Measurements from ENCODE around the gene NDE1.
"Not testable (repeated sequence)": the region's sequence is repeated elsewhere in the genome, so short reads cannot be mapped to it uniquely, and the experiment has no call there.

NDE1 gene

GRCh38 chr16:15671530-15672117, 21.6 kb downstream of the NDE1 start:
- Histone ChIP-seq H3K4me2 (ENCODE audit: insufficient read depth, low read length, poor library complexity, severe bottlenecking) (no peak overlapping the region), H4K91ac (ENCODE audit: low read depth, low read length, poor library complexity) (no peak overlapping the region), H3K18ac (ENCODE audit: low read length) (no peak overlapping the region), H3K14ac (ENCODE audit: low read length) (no peak overlapping the region), H3K27me3 (ENCODE audit: control insufficient read depth in 3 of 3, insufficient read depth in 3 of 3, low read depth in 1 of 3, low read length in 3 of 3) (no peaks in the 10 kb centered on the region), H3K9me3 (replicated peaks in 1 of 2; ENCODE audit: control insufficient read depth in 2 of 2, insufficient read depth in 1 of 2, low read depth in 1 of 2, low read length in 2 of 2) (no peaks in the 10 kb centered on the region), H3K9ac (ENCODE audit: low read depth, low read length, poor library complexity) (no peak overlapping the region), H3K36me3 (replicated peaks in 1 of 2; ENCODE audit: control insufficient read depth in 2 of 2, insufficient read depth in 2 of 2, low read length in 2 of 2) (peaks cover 20 to 65% of the 10 kb centered on the region in 2 donors), H2AK5ac (ENCODE audit: low read depth, low read length) (no peak overlapping the region), H2BK15ac (ENCODE audit: low read length) (no peak overlapping the region), H2BK12ac (ENCODE audit: low read length) (no peak overlapping the region), H2BK5ac (ENCODE audit: low read length) (no peak overlapping the region), H3K4ac (ENCODE audit: low read length) (no peak overlapping the region), H3K4me3 (ENCODE audit: low read length in 2 of 2) (no peak overlapping the region), H3K23ac (ENCODE audit: low read depth, low read length, poor library complexity) (no peak overlapping the region), H2BK120ac (ENCODE audit: low read depth, low read length) (no peak overlapping the region), H2AFZ (ENCODE audit: low read length) (no peak overlapping the region), H3K79me1 (ENCODE audit: low read depth, low read length) (peaks cover 3% of the 10 kb centered on the region), H3K27ac (replicated peaks; ENCODE audit: low read length) (no peak overlapping the region), H4K8ac (ENCODE audit: low read depth, low read length) (no peak overlapping the region), H3K4me1 (ENCODE audit: control insufficient read depth in 2 of 2, insufficient read depth in 1 of 2, low read depth in 1 of 2, low read length in 2 of 2) (peaks cover 0 to 2% of the 10 kb centered on the region in 2 donors)
- WGBS, 2 donors (ENCODE audit: extremely low coverage in 2 of 2, insufficient read length in 2 of 2, insufficient replicate concordance in 1 of 2): no CpG with 5 or more reads among the region's 8 CpGs
- DNase-seq (ENCODE audit: low spot score): no peak

GRCh38 chr16:15672127-15672513, 22.1 kb downstream of the NDE1 start:
- not testable (repeated sequence) for H4K8ac ChIP-seq (ENCODE audit: low read depth, low read length); H2BK12ac ChIP-seq (ENCODE audit: low read length); H2AFZ ChIP-seq (ENCODE audit: low read length); H2BK15ac ChIP-seq (ENCODE audit: low read length); H3K4me3 ChIP-seq (ENCODE audit: low read length in 2 of 2); H3K79me1 ChIP-seq (ENCODE audit: low read depth, low read length); H3K9me3 ChIP-seq (replicated peaks in 1 of 2; ENCODE audit: control insufficient read depth in 2 of 2, insufficient read depth in 1 of 2, low read depth in 1 of 2, low read length in 2 of 2); H4K91ac ChIP-seq (ENCODE audit: low read depth, low read length, poor library complexity); H3K4ac ChIP-seq (ENCODE audit: low read length); DNase-seq (ENCODE audit: low spot score); H3K14ac ChIP-seq (ENCODE audit: low read length); H2BK120ac ChIP-seq (ENCODE audit: low read depth, low read length); H3K23ac ChIP-seq (ENCODE audit: low read depth, low read length, poor library complexity); H3K9ac ChIP-seq (ENCODE audit: low read depth, low read length, poor library complexity); H3K18ac ChIP-seq (ENCODE audit: low read length); H3K4me1 ChIP-seq (ENCODE audit: control insufficient read depth in 2 of 2, insufficient read depth in 1 of 2, low read depth in 1 of 2, low read length in 2 of 2); H3K27me3 ChIP-seq (ENCODE audit: control insufficient read depth in 3 of 3, insufficient read depth in 3 of 3, low read depth in 1 of 3, low read length in 3 of 3); H3K4me2 ChIP-seq (ENCODE audit: insufficient read depth, low read length, poor library complexity, severe bottlenecking); H2AK5ac ChIP-seq (ENCODE audit: low read depth, low read length); H3K27ac ChIP-seq (replicated peaks; ENCODE audit: low read length); H2BK5ac ChIP-seq (ENCODE audit: low read length)
- peaks cover 18 to 60% of the 10 kb centered on the region in 2 donors for H3K36me3 ChIP-seq (replicated peaks in 1 of 2; ENCODE audit: control insufficient read depth in 2 of 2, insufficient read depth in 2 of 2, low read length in 2 of 2)
- no CpG with 5 or more reads among the region's 10 CpGs for WGBS, 2 donors (ENCODE audit: extremely low coverage in 2 of 2, insufficient read length in 2 of 2, insufficient replicate concordance in 1 of 2)

DNA sequence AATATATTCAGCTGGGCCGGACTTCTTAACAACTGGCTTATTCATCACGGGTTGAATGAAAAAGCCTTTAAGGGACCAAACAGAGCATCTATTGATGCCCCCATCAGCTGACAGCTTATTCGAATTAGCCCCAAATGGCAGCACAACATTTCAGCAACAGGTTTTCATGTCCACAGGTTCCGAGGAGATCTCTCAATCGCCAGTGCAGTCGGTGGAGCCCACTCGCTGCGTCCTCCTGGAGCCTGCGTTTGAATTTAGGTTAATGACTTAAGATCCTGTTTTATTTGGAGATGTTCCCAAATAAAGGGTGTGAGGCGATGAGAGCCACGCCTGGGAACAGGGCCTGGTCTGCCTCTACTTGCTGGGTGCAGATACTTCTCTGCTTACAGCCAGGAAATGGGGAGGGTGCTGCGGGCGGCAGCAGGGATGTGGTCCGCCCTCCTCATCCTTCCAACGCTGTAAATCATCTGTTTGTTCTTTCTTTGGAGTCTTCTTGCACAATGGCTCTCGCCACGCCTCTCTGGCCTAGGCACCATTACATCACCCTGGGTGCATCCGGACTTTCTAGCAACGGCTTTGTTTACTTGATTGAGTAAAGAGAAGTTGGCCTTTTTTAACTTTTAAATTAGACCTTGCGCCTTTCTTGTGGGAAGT, 22.6 kb downstream of the NDE1 start:
- no peaks in the 10 kb centered on the region for H3K9me3 ChIP-seq (replicated peaks in 1 of 2; ENCODE audit: control insufficient read depth in 2 of 2, insufficient read depth in 1 of 2, low read depth in 1 of 2, low read length in 2 of 2)
- H3K4me3 ChIP-seq (ENCODE audit: low read length in 2 of 2): no peak overlapping the region
- H2BK5ac ChIP-seq (ENCODE audit: low read length): no peak overlapping the region

DNA sequence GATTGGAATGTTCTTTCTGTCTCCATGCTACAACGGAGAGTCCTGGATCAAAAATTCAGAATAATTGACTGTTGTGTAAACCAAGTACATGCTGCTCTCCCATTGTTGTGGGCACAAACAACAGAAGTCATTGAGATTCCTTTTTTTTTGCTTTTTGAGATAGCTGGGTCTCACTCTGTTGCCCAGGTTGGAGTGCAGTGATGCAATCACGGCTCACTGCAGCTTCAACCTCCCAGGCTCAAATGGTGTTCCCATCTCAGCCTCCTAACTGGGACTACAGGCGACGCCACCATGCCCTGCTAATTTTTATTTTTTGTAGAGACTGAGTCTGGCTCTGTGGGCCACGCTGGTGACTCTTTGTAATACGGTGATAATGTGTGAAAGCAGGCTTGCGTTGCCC, 24.5 kb downstream of the NDE1 start:
- no peak overlapping the region for H4K91ac ChIP-seq (ENCODE audit: low read depth, low read length, poor library complexity)
- H3K79me1 ChIP-seq (ENCODE audit: low read depth, low read length): peaks cover 3% of the 10 kb centered on the region
- H3K4me1 ChIP-seq (ENCODE audit: control insufficient read depth in 2 of 2, insufficient read depth in 1 of 2, low read depth in 1 of 2, low read length in 2 of 2): peaks cover 0 to 2% of the 10 kb centered on the region in 2 donors
- H3K4ac ChIP-seq (ENCODE audit: low read length): no peak overlapping the region
- no peak overlapping the region for H2AK5ac ChIP-seq (ENCODE audit: low read depth, low read length)
- no peak overlapping the region for H2BK5ac ChIP-seq (ENCODE audit: low read length)
- H3K9ac ChIP-seq (ENCODE audit: low read depth, low read length, poor library complexity): no peak overlapping the region
- H2AFZ ChIP-seq (ENCODE audit: low read length): no peak overlapping the region
- peaks cover 13 to 66% of the 10 kb centered on the region in 2 donors for H3K36me3 ChIP-seq (replicated peaks in 1 of 2; ENCODE audit: control insufficient read depth in 2 of 2, insufficient read depth in 2 of 2, low read length in 2 of 2)
- H3K18ac ChIP-seq (ENCODE audit: low read length): no peak overlapping the region
- no peak overlapping the region for H2BK15ac ChIP-seq (ENCODE audit: low read length)
- H2BK120ac ChIP-seq (ENCODE audit: low read depth, low read length): no peak overlapping the region
- H2BK12ac ChIP-seq (ENCODE audit: low read length): no peak overlapping the region
- no peak overlapping the region for H3K4me2 ChIP-seq (ENCODE audit: insufficient read depth, low read length, poor library complexity, severe bottlenecking)
- H3K27ac ChIP-seq (replicated peaks; ENCODE audit: low read length): no peak overlapping the region
- DNase-seq (ENCODE audit: low spot score): no peak
- H3K4me3 ChIP-seq (ENCODE audit: low read length in 2 of 2): no peak overlapping the region
- no peaks in the 10 kb centered on the region for H3K9me3 ChIP-seq (replicated peaks in 1 of 2; ENCODE audit: control insufficient read depth in 2 of 2, insufficient read depth in 1 of 2, low read depth in 1 of 2, low read length in 2 of 2)
- H3K23ac ChIP-seq (ENCODE audit: low read depth, low read length, poor library complexity): no peak overlapping the region
- no peak overlapping the region for H4K8ac ChIP-seq (ENCODE audit: low read depth, low read length)
- WGBS, 2 donors (ENCODE audit: extremely low coverage in 2 of 2, insufficient read length in 2 of 2, insufficient replicate concordance in 1 of 2): no CpG with 5 or more reads among the region's 7 CpGs
- no peaks in the 10 kb centered on the region for H3K27me3 ChIP-seq (ENCODE audit: control insufficient read depth in 3 of 3, insufficient read depth in 3 of 3, low read depth in 1 of 3, low read length in 3 of 3)
- no peak overlapping the region for H3K14ac ChIP-seq (ENCODE audit: low read length)

More for the DNA sequence above, 22.6 kb downstream of the NDE1 start:
- no peak overlapping the region for H3K9ac ChIP-seq (ENCODE audit: low read depth, low read length, poor library complexity)
- no peak overlapping the region for H3K27ac ChIP-seq (replicated peaks; ENCODE audit: low read length)
- H3K14ac ChIP-seq (ENCODE audit: low read length): no peak overlapping the region
- WGBS, 2 donors (ENCODE audit: extremely low coverage in 2 of 2, insufficient read length in 2 of 2, insufficient replicate concordance in 1 of 2): no CpG with 5 or more reads among the region's 20 CpGs
- no peak overlapping the region for H2AK5ac ChIP-seq (ENCODE audit: low read depth, low read length)
- peaks cover 15 to 61% of the 10 kb centered on the region in 2 donors for H3K36me3 ChIP-seq (replicated peaks in 1 of 2; ENCODE audit: control insufficient read depth in 2 of 2, insufficient read depth in 2 of 2, low read length in 2 of 2)
- no peak overlapping the region for H3K4ac ChIP-seq (ENCODE audit: low read length)
- peaks cover 0 to 2% of the 10 kb centered on the region in 2 donors for H3K4me1 ChIP-seq (ENCODE audit: control insufficient read depth in 2 of 2, insufficient read depth in 1 of 2, low read depth in 1 of 2, low read length in 2 of 2)
- DNase-seq (ENCODE audit: low spot score): no peak
- no peak overlapping the region for H3K4me2 ChIP-seq (ENCODE audit: insufficient read depth, low read length, poor library complexity, severe bottlenecking)
- no peak overlapping the region for H4K91ac ChIP-seq (ENCODE audit: low read depth, low read length, poor library complexity)
- H2BK12ac ChIP-seq (ENCODE audit: low read length): no peak overlapping the region
- H2BK15ac ChIP-seq (ENCODE audit: low read length): no peak overlapping the region
- peaks cover 3% of the 10 kb centered on the region for H3K79me1 ChIP-seq (ENCODE audit: low read depth, low read length)
- no peak overlapping the region for H4K8ac ChIP-seq (ENCODE audit: low read depth, low read length)
- H2AFZ ChIP-seq (ENCODE audit: low read length): no peak overlapping the region
- H3K23ac ChIP-seq (ENCODE audit: low read depth, low read length, poor library complexity): no peak overlapping the region
- H3K18ac ChIP-seq (ENCODE audit: low read length): no peak overlapping the region
- H2BK120ac ChIP-seq (ENCODE audit: low read depth, low read length): no peak overlapping the region
- H3K27me3 ChIP-seq (ENCODE audit: control insufficient read depth in 3 of 3, insufficient read depth in 3 of 3, low read depth in 1 of 3, low read length in 3 of 3): no peaks in the 10 kb centered on the region

Measured in neuronal stem cell (in vitro differentiated cells).